MCF 10A (cell line): ENCODE data around the gene LRRC61. TPM values are rescaled to one million over a fixed set of nuclear protein-coding genes. Genes with fewer than 3 reads are reported as not detected.
A peak's percentile ranks its signal among the peaks of the same experiment; 100 is the strongest.

Experiments
- BruUV-seq: library from RNA; stranded (reverse); fragments of 400-500 nt; replicated peaks from 2 replicates; lab custom pipeline; 2021; lab: Mats Ljungman, UMichigan
- CTCF ChIA-PET: fragments of 300-600 bp; sonication (Branson Sonifier 250); formaldehyde crosslinking; extraction: SDS; loops from one replicate; lab custom pipeline; 2021; ENCODE audit warnings: antibody characterized with exemption, inconsistent platforms; lab: Yijun Ruan, JAX
- POLR2A ChIA-PET: fragments of 300-600, 350-650 bp; sonication (Branson Sonifier 250); formaldehyde crosslinking; extraction: SDS; loops from one replicate; lab custom pipeline; 2020; ENCODE audit warnings: antibody characterized with exemption, inconsistent platforms; lab: Yijun Ruan, JAX
- DNase-seq: peaks from one replicate; pipeline ENCODE4 v3.0.0-alpha.2; 2018; ENCODE audit not compliant: unreplicated experiment
- H3K27ac Mint-ChIP-seq: one replicate; pipeline ENCODE4 v1.8.0; 2022; ENCODE audit warnings: mild to moderate bottlenecking, low read depth, mixed read lengths; ENCODE audit not compliant: unreplicated experiment
- H3K27me3 Mint-ChIP-seq: one replicate; pipeline ENCODE4 v1.8.0; 2022; ENCODE audit warnings: mixed read lengths; ENCODE audit not compliant: insufficient read depth, unreplicated experiment
- H3K36me3 Mint-ChIP-seq: one replicate; pipeline ENCODE4 v1.8.0; 2022; ENCODE audit warnings: mild to moderate bottlenecking, moderate library complexity, mixed read lengths; ENCODE audit not compliant: insufficient read depth, unreplicated experiment
- H3K4me1 Mint-ChIP-seq: one replicate; pipeline ENCODE4 v1.8.0; 2022; ENCODE audit warnings: mixed read lengths; ENCODE audit not compliant: insufficient read depth, unreplicated experiment
- H3K4me3 Mint-ChIP-seq: one replicate; pipeline ENCODE4 v1.8.0; 2022; ENCODE audit warnings: mild to moderate bottlenecking, moderate library complexity, mixed read lengths; ENCODE audit not compliant: unreplicated experiment
- H3K9me3 Mint-ChIP-seq: one replicate; pipeline ENCODE4 v1.8.0; 2022; ENCODE audit warnings: mixed read lengths; ENCODE audit not compliant: unreplicated experiment
- intact Hi-C: fragments of 100-400 bp; cut with micrococcal nuclease; formaldehyde crosslinking; loops from 2 replicates; pipeline ENCODE4 v1.14.1; 2022
- total RNA-seq: library from RNA; stranded (reverse); gene quantifications from 2 replicates; pipeline ENCODE4 v1.2.3, GENCODE V29; 2022
- TF ChIP-seq, protein P1 (sequence below): fragments of 200-600 bp; IDR thresholded peaks from one replicate; pipeline ENCODE4 v1.8.0; 2022; ENCODE audit warnings: antibody characterized with exemption, mild to moderate bottlenecking; ENCODE audit not compliant: unreplicated experiment

LRRC61 gene
- total RNA-seq, 1 experiment from 2014 or later, result 8.4 TPM

DNA sequence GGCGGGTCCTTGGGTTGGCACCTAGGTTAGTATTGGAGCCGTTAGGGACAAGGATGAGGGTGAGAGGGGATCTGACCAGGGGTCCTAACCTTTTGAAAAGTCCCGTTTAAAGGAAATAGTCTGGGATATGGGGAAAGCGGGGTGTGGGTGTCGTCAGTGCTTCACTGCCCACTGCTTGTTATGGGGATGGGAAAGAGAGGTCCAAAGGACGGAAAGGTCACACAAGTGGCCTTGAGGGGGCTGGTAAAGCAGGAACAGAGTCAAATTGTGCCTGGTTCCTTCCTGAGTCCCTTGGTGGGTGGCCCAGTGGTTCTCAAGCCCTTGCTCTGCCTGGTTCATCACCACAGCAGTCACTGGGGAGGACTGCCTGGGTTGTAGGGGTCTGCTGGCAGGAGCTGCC, 53.4 kb downstream of the LRRC61 start:
- Mint-ChIP-seq H3K27me3 (no peaks in the 10 kb centered on the region), H3K36me3 (peaks cover 27% of the 10 kb centered on the region), H3K9me3 (no peaks in the 10 kb centered on the region), H3K27ac (no peak overlapping the region), H3K4me1 (peaks cover 22% of the 10 kb centered on the region), H3K4me3 (no peak overlapping the region)
- ChIA-PET POLR2A (interaction anchor here (2.1 to 2.4 kb wide), 2 partner anchors 7 to 24 kb away, joined by 9 to 49 read pairs; partner anchors contain the start of gene REPIN1), CTCF (interaction anchor here (0.6 to 2.1 kb wide), 3 partner anchors 10 to 888 kb away, joined by 3 to 8 read pairs (median 5); no protein-coding TSS in a partner anchor)
- TF ChIP-seq, protein P1, sequence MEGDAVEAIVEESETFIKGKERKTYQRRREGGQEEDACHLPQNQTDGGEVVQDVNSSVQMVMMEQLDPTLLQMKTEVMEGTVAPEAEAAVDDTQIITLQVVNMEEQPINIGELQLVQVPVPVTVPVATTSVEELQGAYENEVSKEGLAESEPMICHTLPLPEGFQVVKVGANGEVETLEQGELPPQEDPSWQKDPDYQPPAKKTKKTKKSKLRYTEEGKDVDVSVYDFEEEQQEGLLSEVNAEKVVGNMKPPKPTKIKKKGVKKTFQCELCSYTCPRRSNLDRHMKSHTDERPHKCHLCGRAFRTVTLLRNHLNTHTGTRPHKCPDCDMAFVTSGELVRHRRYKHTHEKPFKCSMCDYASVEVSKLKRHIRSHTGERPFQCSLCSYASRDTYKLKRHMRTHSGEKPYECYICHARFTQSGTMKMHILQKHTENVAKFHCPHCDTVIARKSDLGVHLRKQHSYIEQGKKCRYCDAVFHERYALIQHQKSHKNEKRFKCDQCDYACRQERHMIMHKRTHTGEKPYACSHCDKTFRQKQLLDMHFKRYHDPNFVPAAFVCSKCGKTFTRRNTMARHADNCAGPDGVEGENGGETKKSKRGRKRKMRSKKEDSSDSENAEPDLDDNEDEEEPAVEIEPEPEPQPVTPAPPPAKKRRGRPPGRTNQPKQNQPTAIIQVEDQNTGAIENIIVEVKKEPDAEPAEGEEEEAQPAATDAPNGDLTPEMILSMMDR, result no peak
- DNase-seq, result no peak
- intact Hi-C loops, result no loop called here
- BruUV-seq, result no TSS peak

DNA sequence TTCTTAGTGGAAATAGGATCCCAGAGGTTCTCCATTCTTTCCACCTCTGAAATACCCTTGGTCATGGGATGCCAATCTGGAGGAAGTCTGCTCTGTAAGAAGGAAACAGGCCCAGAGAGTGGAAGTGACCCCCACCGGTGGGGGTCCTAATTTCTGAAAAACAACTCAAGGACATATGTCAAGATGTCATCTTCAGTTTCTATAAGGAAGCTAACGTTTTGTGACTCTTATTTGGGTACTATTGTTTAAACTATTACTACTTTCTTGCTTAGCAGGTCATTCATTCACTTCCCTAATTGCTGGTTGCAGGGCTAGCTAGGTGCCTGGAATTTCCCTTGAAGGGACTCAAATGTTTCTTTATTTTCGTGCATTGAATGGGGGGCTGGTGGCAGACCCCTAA, 54.0 kb downstream of the LRRC61 start:
- Mint-ChIP-seq H3K27ac (no peak overlapping the region), H3K9me3 (no peaks in the 10 kb centered on the region), H3K27me3 (no peaks in the 10 kb centered on the region), H3K36me3 (peaks cover 26% of the 10 kb centered on the region), H3K4me3 (no peak overlapping the region), H3K4me1 (peaks cover 22% of the 10 kb centered on the region)
- DNase-seq, result no peak
- intact Hi-C loops, result no loop called here
- TF ChIP-seq, protein P1, result no peak
- no TSS peak for BruUV-seq
- ChIA-PET CTCF (interaction anchor here (0.7 to 2.1 kb wide), 5 partner anchors 11 to 745 kb away, joined by 3 to 8 read pairs (median 4); a partner anchor contains a TSS), POLR2A (interaction anchor here (1.6 to 2.4 kb wide), 3 partner anchors 8 to 28 kb away, joined by 6 to 49 read pairs (median 9); partner anchors contain the start of gene REPIN1)

DNA sequence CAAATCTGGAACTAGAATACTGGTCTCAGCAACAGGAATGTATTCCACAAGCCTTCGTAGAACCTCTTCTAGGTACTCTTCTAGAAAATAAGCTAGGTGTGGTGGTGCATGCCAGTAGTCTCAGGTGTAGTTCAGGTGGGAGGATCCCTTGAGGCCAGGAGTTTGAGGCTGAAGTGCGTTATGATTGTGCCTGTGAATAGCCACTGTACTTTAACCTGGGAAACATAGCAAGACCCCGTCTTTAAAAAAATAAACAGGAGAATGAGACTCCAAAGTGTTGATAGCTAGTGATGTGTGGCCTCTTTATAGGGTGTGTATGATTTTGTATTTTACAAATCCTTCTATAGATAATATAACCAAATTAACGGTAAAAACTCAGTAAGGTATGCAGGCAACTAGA, 54.5 kb downstream of the LRRC61 start:
- Mint-ChIP-seq H3K9me3 (no peaks in the 10 kb centered on the region), H3K27me3 (no peaks in the 10 kb centered on the region), H3K27ac (peak overlapping the region; percentile 54), H3K4me1 (peaks cover 22% of the 10 kb centered on the region), H3K36me3 (peaks cover 22% of the 10 kb centered on the region), H3K4me3 (peak overlapping the region; percentile 82)
- no TSS peak for BruUV-seq
- ChIA-PET POLR2A (interaction anchor here (1.6 to 2.4 kb wide), 3 partner anchors 8 to 28 kb away, joined by 6 to 49 read pairs (median 9); partner anchors contain the start of gene REPIN1), CTCF (interaction anchor here (0.7 to 2.1 kb wide), 6 partner anchors 8 to 745 kb away, joined by 3 to 8 read pairs (median 4); a partner anchor contains a TSS)
- intact Hi-C loops, result no loop called here
- no peak for DNase-seq
- TF ChIP-seq, protein P1, result no peak

DNA sequence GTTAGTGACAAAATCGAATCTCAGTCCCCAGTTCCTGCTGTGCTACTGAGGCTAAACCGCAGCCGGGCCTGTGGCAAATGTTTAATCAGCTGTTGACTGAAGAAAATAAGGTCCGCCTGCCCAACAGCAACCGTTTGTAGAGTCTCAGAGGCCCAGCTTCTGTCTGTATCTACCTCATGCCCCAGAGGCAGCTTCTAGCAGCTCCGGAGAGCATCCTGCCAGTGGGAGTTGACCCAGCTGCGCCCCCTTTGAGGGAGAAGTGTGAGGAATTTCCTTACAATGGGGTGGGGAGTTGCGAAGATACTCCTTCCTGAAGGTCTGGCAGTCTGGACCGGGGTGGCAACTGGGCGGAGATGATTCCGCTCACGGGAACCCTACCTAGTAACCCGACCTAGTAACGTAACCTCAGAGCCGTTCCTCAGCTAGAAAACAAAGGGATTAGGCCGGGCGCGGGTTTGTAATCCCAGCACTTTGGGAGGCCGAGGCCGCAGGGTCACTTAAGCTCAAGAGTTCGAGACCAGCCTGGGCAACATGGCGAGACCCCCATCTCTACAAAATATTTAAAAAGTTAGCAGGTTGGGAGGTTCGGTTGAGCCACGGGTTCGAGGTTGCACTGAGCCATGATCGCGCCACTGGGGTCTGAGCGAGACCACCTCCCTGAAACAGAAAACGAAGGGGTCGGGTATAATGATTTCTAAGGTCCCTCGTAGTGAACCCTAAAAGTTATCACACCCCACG, 55.1 kb downstream of the LRRC61 start:
- H3K9me3 Mint-ChIP-seq, result no peaks in the 10 kb centered on the region
- H3K4me3 Mint-ChIP-seq, result peak overlapping the region; percentile 82
- TSS peak; percentile 88 for BruUV-seq
- peak; percentile 74 for DNase-seq
- ChIA-PET POLR2A (interaction anchor here (0.7 to 2.4 kb wide), 5 partner anchors 9 to 57 kb away, joined by 3 to 49 read pairs (median 6); partner anchors contain the start of gene REPIN1), CTCF (interaction anchor here (0.6 to 2.1 kb wide), 11 partner anchors 9 to 701 kb away, joined by 3 to 8 read pairs (median 4); a partner anchor contains a TSS)
- peaks cover 25% of the 10 kb centered on the region for H3K4me1 Mint-ChIP-seq
- TF ChIP-seq, protein P1, result no peak
- peak overlapping the region; percentile 54 for H3K27ac Mint-ChIP-seq
- no peaks in the 10 kb centered on the region for H3K27me3 Mint-ChIP-seq
- intact Hi-C loops, result no loop called here
- H3K36me3 Mint-ChIP-seq, result peaks cover 18% of the 10 kb centered on the region
